Activated naive CD4-positive, alpha-beta T cell treated with Interleukin-2 at 50 U/mL for 16 hours (primary cell): ENCODE measurements around the gene CRYM.

Experiments used
- DNase-seq: peaks from one replicate; pipeline ENCODE4 v3.0.0-alpha.2; 2020

Gene CRYM

GRCh38 chr16:21242756-21243155 lies 35.3 kb downstream of the CRYM start:
- no peak for DNase-seq

DNA sequence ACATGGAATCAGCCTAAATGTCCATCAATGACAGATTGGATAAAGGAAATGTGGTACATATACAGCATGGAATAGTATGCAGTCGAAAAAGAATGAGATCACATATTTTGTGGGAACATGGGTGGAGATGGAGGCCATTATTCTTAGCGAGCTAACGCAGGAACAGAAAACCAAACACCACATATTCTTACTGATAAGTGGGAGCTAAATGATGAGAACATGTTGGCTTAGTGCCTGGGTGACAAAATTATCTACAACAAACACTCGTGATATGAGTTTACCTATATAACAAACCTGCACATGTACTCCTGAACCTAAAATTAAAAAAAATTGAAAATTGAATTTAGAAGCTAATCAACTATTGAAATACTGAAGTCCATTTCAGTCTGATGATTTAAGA lies 38.4 kb downstream of the CRYM start:
- no peak for DNase-seq

DNA sequence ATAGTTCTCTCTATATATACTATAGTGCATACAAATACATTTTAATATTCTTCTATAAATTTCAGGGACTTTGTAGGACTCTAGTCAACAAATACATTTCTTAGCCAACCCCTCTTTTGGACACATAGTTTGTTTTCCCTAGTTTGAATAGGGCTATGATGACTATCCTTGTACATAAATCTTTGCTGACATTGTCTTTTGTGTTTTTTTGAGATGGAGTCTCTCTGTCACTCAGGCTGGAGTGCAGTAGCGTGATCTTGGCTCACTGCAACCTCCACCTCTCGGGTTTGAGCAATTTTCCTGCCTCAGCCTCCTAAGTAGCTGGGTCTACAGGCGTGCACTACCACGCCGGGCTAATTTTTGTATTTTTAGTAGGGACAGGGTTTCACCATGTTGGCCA lies 41.3 kb downstream of the CRYM start:
- DNase-seq, result no peak

GRCh38 chr16:21235199-21235585 lies 42.9 kb downstream of the CRYM start:
- no peak for DNase-seq

- DNase-seq, result no peak
These were observed 44.5 kb downstream of the CRYM start, which contains the start of gene ANKS4B for GRCh38 chr16:21233521-21234150. TSS of gene ANKS4B (plus strand) at chr16:21233699. CDS start at chr16:21233738, 39 bp downstream.

DNA sequence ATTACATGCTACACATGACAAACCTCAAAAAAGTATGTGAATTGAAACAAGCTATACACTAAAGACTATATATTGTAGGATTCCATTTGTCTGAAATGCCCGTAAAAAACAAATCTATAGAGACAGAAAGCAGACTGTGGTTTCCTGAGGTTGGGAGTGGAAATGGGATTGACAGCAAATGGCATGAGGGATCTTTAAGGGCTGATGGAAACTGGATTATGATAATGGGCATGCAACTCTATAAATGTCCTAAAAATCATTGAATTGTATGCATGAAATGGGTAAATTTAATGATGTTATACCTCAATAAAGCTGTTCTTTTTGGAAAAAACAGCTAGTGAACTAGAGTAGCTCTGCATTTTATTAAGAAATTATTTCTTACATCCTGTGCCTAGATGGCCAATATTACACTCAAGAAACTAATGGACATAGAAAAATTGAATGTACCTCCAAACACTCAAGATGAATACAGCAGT lies 45.0 kb downstream of the CRYM start:
- DNase-seq, result no peak

GRCh38 chr16:21228361-21228872 lies 49.7 kb downstream of the CRYM start:
- no peak for DNase-seq

GRCh38 chr16:21227866-21228265 lies 50.2 kb downstream of the CRYM start:
- no peak for DNase-seq

GRCh38 chr16:21226749-21227148 lies 51.3 kb downstream of the CRYM start:
- no peak for DNase-seq

GRCh38 chr16:21224800-21225199 lies 53.3 kb downstream of the CRYM start:
- no peak for DNase-seq

DNA sequence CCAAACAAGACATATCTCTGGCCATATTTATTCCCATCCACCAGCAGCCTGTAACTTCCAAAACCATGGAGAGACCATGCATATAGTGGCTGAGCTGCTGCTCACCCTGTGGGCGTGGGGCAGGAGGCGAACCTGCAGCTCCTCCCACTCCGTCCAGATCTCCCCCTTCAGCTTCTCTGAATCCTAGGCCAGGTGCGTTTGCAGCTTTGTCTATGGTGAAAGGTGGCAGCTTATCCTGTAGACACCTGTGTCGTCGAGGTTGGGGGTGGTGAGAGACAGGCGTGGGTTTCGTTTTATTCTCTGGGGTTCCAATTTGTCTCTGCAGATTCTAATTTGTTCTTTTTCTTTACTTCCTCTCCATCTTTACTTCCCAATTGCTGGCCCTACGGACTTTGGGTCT lies 54.3 kb downstream of the CRYM start:
- DNase-seq, result no peak

DNA sequence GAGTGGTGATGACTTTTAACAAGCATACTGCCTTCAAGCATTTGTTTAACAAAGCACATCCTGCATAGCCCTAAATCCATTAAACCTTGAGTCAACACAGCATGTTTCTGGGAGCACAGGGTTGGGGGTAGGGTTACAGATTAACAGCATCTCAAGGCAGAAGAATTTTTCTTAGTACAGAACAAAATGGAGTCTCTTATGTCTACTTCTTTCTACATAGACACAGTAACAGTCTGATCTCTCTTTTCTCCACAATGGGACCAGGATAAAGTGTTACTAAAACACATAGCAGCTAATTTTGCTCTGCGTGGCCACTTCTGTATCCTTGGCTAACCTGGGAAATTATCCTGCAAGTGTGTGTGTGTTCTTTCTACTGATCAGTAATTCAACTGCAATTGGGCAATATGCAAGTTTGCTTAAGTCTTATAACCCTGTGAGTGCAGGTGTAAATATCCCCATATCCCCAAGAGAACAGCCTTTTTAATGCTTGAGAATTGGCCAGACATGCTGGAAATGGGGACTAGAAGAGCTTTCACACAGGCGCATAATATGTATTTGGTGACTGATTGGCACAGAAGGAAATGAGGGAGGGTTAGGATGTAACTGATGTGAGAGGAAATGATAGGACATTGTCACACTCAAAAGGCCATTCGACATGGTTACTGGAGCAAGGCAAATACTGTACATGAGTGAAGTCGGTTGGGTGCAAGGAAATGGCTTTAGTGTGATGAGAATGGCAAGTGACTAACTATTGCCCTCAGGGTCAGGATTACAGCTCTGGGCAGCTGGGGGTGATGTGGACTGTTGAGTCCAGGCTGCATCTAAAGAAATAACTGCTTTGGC lies 55.4 kb downstream of the CRYM start:
- DNase-seq, result no peak

GRCh38 chr16:21219551-21219950 lies 58.5 kb downstream of the CRYM start:
- no peak for DNase-seq

DNA sequence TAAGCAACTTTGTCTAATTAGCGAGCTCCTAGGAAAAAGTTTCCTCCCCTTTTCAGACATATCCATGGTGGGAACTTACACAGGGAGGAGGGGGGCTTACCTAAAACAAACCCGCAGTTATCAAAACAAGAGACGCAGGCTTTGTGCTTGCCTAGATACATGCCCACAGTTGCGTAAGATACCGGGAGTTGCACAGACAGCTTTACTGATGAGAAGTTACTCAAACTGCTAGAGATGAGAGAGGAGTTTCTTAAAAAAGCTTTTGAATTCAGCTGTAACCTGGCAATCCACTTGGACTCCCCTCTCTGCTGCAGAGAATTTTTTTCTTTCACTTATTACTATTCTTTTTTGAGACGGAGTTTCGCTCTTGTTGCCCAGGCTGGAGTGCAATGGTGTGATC lies 59.9 kb downstream of the CRYM start:
- no peak for DNase-seq

DNA sequence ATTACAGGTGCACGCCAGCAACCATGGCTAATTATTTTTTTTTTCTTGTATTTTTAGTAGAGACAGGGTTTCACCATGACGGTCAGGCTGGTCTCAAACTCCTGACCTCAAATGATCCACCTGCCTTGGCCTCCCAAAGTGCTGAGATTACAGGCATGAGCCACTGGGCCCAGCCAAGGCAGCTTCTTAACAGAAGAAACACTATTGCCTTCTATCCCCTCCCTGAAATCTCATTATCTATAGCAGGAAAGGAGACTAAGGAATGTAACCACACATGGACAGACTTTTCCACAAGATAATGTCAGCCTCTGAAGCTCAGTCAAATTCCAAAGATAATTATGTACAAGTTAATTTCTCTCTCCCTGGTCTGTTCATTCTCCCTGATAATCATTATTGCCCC lies 61.0 kb downstream of the CRYM start:
- no peak for DNase-seq

GRCh38 chr16:21214086-21214485 lies 64.0 kb downstream of the CRYM start:
- no peak for DNase-seq

- DNase-seq, result no peak
These were observed 66.6 kb downstream of the CRYM start, which contains the start of gene ZP2 for GRCh38 chr16:21211486-21211885. TSS of gene ZP2 (minus strand) at chr16:21211574. CDS start at chr16:21211547, 27 bp downstream.
